ENCODE data around the gene FGFRL1.

The FGFRL1 gene

GRCh38 chr4:1019320-1019719 is 7.9 kb downstream of the FGFRL1 start:
- DNase-seq (ENCODE audit: low read depth) = no peak
- no peak for TF ChIP-seq CTCF (conservative IDR thresholded peaks at IDR 0.05; ENCODE audit: low read length)
- no peak overlapping the region for H3K4me3 ChIP-seq (ENCODE audit: low read length)

GRCh38 chr4:1019729-1020470 is 8.5 kb downstream of the FGFRL1 start:
- no peak overlapping the region for H3K4me3 ChIP-seq (ENCODE audit: low read length)
- no peak for DNase-seq (ENCODE audit: low read depth)
- TF ChIP-seq CTCF (conservative IDR thresholded peaks at IDR 0.05; ENCODE audit: low read length) = no peak

- TF ChIP-seq CTCF (conservative IDR thresholded peaks at IDR 0.05; ENCODE audit: low read length) = no peak
- no peak for DNase-seq (ENCODE audit: low read depth)
- H3K4me3 ChIP-seq (ENCODE audit: low read length) = no peak overlapping the region
Measured at GRCh38 chr4:1021386-1022050, 10.1 kb downstream of the FGFRL1 start.

- H3K4me3 ChIP-seq (ENCODE audit: low read length) = no peak overlapping the region
- no peak for TF ChIP-seq CTCF (conservative IDR thresholded peaks at IDR 0.05; ENCODE audit: low read length)
- no peak for DNase-seq (ENCODE audit: low read depth)
Measured at GRCh38 chr4:1022051-1022738, 10.8 kb downstream of the FGFRL1 start.

GRCh38 chr4:1022739-1023066 is 11.3 kb downstream of the FGFRL1 start:
- no peak for TF ChIP-seq CTCF (conservative IDR thresholded peaks at IDR 0.05; ENCODE audit: low read length)
- DNase-seq (ENCODE audit: low read depth) = no peak
- H3K4me3 ChIP-seq (ENCODE audit: low read length) = no peak overlapping the region

- no peak for DNase-seq (ENCODE audit: low read depth)
- no peak for TF ChIP-seq CTCF (conservative IDR thresholded peaks at IDR 0.05; ENCODE audit: low read length)
- no peak overlapping the region for H3K4me3 ChIP-seq (ENCODE audit: low read length)
Measured at GRCh38 chr4:1023075-1023640, 11.7 kb downstream of the FGFRL1 start.
